K562 (cell line): ENCODE results near the gene STUB1. TPM values are rescaled to one million over a fixed set of nuclear protein-coding genes. Genes with fewer than 3 reads are reported as not detected.
A peak's percentile ranks its signal among the peaks of the same experiment; 100 is the strongest.

Experiments used
- CBX8 ChIP-seq: fragments of 200-600 bp; sonication (generic); IDR thresholded peaks from 2 replicates; pipeline ENCODE4 v1.6.1; 2012; ENCODE audit warnings: borderline replicate concordance, mixed run types, low read depth, mild to moderate bottlenecking, moderate library complexity, mixed read lengths, low read length, control low read depth, inconsistent platforms; ENCODE audit not compliant: poor library complexity, severe bottlenecking; ENCODE audit errors: extremely low read depth
- ETS1 ChIP-seq: conservative IDR thresholded peaks from 2 replicates; pipeline ENCODE4 v1.6.1; 2011; ENCODE audit warnings: low read depth, mild to moderate bottlenecking, low read length; ENCODE audit not compliant: control insufficient read depth
- FOXA1 ChIP-seq: fragments of 450-650 bp; IDR thresholded peaks from 2 replicates; pipeline ENCODE4 v1.6.1; 2016; ENCODE audit warnings: mild to moderate bottlenecking, borderline replicate concordance
- GTF2A2 ChIP-seq: IDR thresholded peaks from 2 replicates; pipeline ENCODE4 v1.6.1; 2016; ENCODE audit warnings: mild to moderate bottlenecking, missing genetic modification characterization, missing compliant biosample characterization
- GTF3C2 ChIP-seq: IDR thresholded peaks from 3 replicates; pipeline ENCODE4 v1.6.1; 2011; ENCODE audit warnings: borderline replicate concordance, mild to moderate bottlenecking, moderate library complexity; ENCODE audit not compliant: insufficient read length; ENCODE audit errors: extremely low read depth
- MTF1 ChIP-seq: fragments of 250-450 bp; sonication (Bioruptor Pico); IDR thresholded peaks from 2 replicates; pipeline ENCODE4 v1.9.0; 2021; ENCODE audit warnings: moderate library complexity, mild to moderate bottlenecking, inconsistent platforms, borderline replicate concordance
- NR0B1 ChIP-seq: fragments of 450-650 bp; IDR thresholded peaks from one replicate; pipeline ENCODE4 v1.6.1; 2018; ENCODE audit warnings: mild to moderate bottlenecking, moderate library complexity; ENCODE audit not compliant: partially characterized antibody
- PHTF2 ChIP-seq: fragments of 250-450 bp; sonication (Bioruptor Pico); IDR thresholded peaks from 2 replicates; pipeline ENCODE4 v1.5.0; 2021; ENCODE audit warnings: mild to moderate bottlenecking
- POLR2A ChIP-seq: fragments of 450-650 bp; conservative IDR thresholded peaks from 2 replicates; pipeline ENCODE4 v1.6.1; 2016
- RBM14 ChIP-seq: fragments of 200-400 bp; formaldehyde crosslinking; IDR thresholded peaks from 2 replicates; pipeline ENCODE4 v1.6.1; 2018; ENCODE audit warnings: low read depth, mild to moderate bottlenecking, low read length, moderate library complexity, borderline replicate concordance; ENCODE audit not compliant: insufficient read depth
- SIN3A ChIP-seq, 2 experiments: fragments of 150-350 bp in 1 of 2; IDR thresholded peaks; 2 replicates each; pipeline ENCODE4 v1.6.1; 2011 to 2016; ENCODE audit warnings: borderline replicate concordance in 2 of 2, low read depth in 2 of 2, low read length in 2 of 2, mild to moderate bottlenecking in 2 of 2, moderate library complexity in 2 of 2; ENCODE audit not compliant: control insufficient read depth in 1 of 2
- SMAD1 ChIP-seq: fragments of 150-350 bp; IDR thresholded peaks from 2 replicates; pipeline ENCODE4 v1.6.1; 2014; ENCODE audit warnings: low read length, low read depth; ENCODE audit not compliant: partially characterized antibody
- SMARCB1 ChIP-seq: IDR thresholded peaks from 2 replicates; pipeline ENCODE4 v1.6.1; 2011; ENCODE audit warnings: improper control_type of control experiment, low read depth; ENCODE audit not compliant: insufficient read length
- SP1 ChIP-seq: sonication (generic); formaldehyde crosslinking; IDR thresholded peaks from 2 replicates; pipeline ENCODE4 v1.8.1; 2022; ENCODE audit warnings: mild to moderate bottlenecking, missing genetic modification reagents
- STAG1 ChIP-seq: sonication (generic); formaldehyde crosslinking; IDR thresholded peaks from 2 replicates; pipeline ENCODE4 v1.5.0; 2020; ENCODE audit warnings: missing genetic modification reagents, borderline replicate concordance
- ZBTB33 ChIP-seq: sonication (generic); formaldehyde crosslinking; IDR thresholded peaks from 2 replicates; pipeline ENCODE4 v1.8.1; 2023; ENCODE audit warnings: mild to moderate bottlenecking, missing genetic modification reagents
- ZNF165 ChIP-seq: fragments of 250-450 bp; sonication (Bioruptor Pico); IDR thresholded peaks from 2 replicates; pipeline ENCODE4 v1.4.0; 2020; ENCODE audit warnings: borderline replicate concordance
- ZNF347 ChIP-seq: fragments of 450-650 bp; formaldehyde crosslinking; IDR thresholded peaks from 2 replicates; pipeline ENCODE4 v1.4.0; 2020; ENCODE audit warnings: low read depth, mild to moderate bottlenecking, moderate library complexity
- polyA plus RNA-seq, 8 experiments: library from polyadenylated mRNA; depleted of rRNA in 4 of 8; stranded (reverse) in 5 of 8; unstranded in 3 of 8; fragments of >200 nt; fragmentation: Nextera tagmentation in 2 of 8; fragmentation: Illumina TruSeq in 1 of 8; extraction: Ambion mirVana in 2 of 8; extraction: Trizol in 1 of 8; gene quantifications; 2 replicates each; pipeline versions ENCODE4 v1.2.1 to v1.2.3, GENCODE V29; 2011 to 2014; ENCODE audit warnings: inconsistent platforms in 1 of 8, missing spikeins in 1 of 8
- total RNA-seq, 7 experiments: library from RNA; depleted of rRNA in 6 of 7; stranded (reverse); fragments of >200 nt in 6 of 7; fragmentation: Illumina TruSeq in 2 of 7; extraction: Trizol in 2 of 7; gene quantifications; 2 replicates each; pipeline versions ENCODE4 v1.2.1 to v1.2.3, GENCODE V29; 2011 to 2021; ENCODE audit warnings: low replicate concordance in 1 of 7

The STUB1 gene
- total and polyA plus RNA-seq, 9 of the 15 experiments (the other 6 are each of a cell fraction or from before 2014, with no cell fraction given): 10.6 to 251 (median 152) TPM

GRCh38 chr16:689175-689897 lies 9.1 kb downstream of the STUB1 start (continued):
- TF ChIP-seq SMAD1 (no peak), GTF3C2 (no peak), SIN3A (IDR thresholded peaks at IDR 0.05; ENCODE audit: borderline replicate concordance in 2 of 2, control insufficient read depth in 1 of 2, low read depth in 2 of 2, low read length in 2 of 2) (no peak), SP1 (CRISPR knock-in tag) (no peak), POLR2A (no peak), CBX8 (no peak), FOXA1 (no peak), MTF1 (CRISPR knock-in tag) (no peak), ZNF347 (no peak), STAG1 (0 out of 2 replicates have a peak, but pooled peaks have one; percentile 6), ZBTB33 (CRISPR knock-in tag) (peak; percentile 67; the same call in 1 of the 2 replicates), SMARCB1 (no peak), RBM14 (no peak), ETS1 (0 out of 2 replicates have a peak, but pooled peaks have one; percentile 18), PHTF2 (CRISPR knock-in tag) (no peak), ZNF165 (no peak), GTF2A2 (tag) (no peak), NR0B1 (no peak)
